ENCODE results near the gene VNN1.

DNA sequence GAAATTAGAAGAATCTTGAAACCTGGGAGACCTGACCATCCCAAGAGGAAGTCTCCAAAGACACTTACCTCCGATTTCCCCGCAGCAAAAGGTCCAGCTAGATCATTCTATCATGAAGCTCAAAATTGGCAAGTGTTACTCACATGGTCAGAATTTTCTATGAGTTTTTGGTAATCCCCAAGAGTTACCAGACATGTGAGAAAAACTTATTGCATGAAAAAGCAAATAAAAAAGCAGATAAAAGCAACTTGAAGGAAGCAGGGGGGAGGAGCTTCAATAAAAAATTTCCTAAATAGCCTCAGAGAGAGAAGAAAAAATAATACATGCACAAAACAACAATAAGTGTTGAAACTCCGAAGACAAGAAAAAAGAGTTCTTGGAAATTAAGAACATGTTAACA, 27.3 kb downstream of the VNN1 start:
- TF ChIP-seq, protein P1, sequence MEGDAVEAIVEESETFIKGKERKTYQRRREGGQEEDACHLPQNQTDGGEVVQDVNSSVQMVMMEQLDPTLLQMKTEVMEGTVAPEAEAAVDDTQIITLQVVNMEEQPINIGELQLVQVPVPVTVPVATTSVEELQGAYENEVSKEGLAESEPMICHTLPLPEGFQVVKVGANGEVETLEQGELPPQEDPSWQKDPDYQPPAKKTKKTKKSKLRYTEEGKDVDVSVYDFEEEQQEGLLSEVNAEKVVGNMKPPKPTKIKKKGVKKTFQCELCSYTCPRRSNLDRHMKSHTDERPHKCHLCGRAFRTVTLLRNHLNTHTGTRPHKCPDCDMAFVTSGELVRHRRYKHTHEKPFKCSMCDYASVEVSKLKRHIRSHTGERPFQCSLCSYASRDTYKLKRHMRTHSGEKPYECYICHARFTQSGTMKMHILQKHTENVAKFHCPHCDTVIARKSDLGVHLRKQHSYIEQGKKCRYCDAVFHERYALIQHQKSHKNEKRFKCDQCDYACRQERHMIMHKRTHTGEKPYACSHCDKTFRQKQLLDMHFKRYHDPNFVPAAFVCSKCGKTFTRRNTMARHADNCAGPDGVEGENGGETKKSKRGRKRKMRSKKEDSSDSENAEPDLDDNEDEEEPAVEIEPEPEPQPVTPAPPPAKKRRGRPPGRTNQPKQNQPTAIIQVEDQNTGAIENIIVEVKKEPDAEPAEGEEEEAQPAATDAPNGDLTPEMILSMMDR (IDR thresholded peaks at IDR 0.05; ENCODE audit: extremely low read depth in 1 of 2, insufficient read depth in 1 of 2, low read depth in 1 of 2, low read length in 2 of 2), result no peak
- TF ChIP-seq FOS (IDR thresholded peaks at IDR 0.05; ENCODE audit: borderline replicate concordance, insufficient read depth, low read length), result no peak
- TF ChIP-seq MYC (IDR thresholded peaks at IDR 0.05; ENCODE audit: low read depth, low read length), result no peak
- no peak for TF ChIP-seq POLR2AphosphoS5 (IDR thresholded peaks at IDR 0.05; ENCODE audit: insufficient read depth, low read depth, low read length)
- TF ChIP-seq POLR2A (IDR thresholded peaks at IDR 0.05; ENCODE audit: low read depth, low read length), result no peak
- TF ChIP-seq JUN (IDR thresholded peaks at IDR 0.05; ENCODE audit: borderline replicate concordance, insufficient read depth, insufficient read length, low read depth), result no peak
- TF ChIP-seq, protein P2, sequence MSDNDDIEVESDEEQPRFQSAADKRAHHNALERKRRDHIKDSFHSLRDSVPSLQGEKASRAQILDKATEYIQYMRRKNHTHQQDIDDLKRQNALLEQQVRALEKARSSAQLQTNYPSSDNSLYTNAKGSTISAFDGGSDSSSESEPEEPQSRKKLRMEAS (IDR thresholded peaks at IDR 0.05; ENCODE audit: insufficient read depth, insufficient read length), result no peak
- TF ChIP-seq EZH2 (IDR thresholded peaks at IDR 0.05; ENCODE audit: borderline replicate concordance, low read depth, low read length, severe bottlenecking), result no peak

Data from endothelial cell of umbilical vein (primary cell).